HG02678 (cell line): Measurements from ENCODE around the gene RPL38.

ENCODE experiments used
- ATAC-seq: cut with Tn5 transposase; IDR thresholded peaks from one replicate; pipeline ENCODE4 v1.9.1; 2021; ENCODE audit warnings: mild to moderate bottlenecking, moderate library complexity; ENCODE audit not compliant: unreplicated experiment

RPL38 gene

GRCh38 chr17:74224959-74225725, 21.7 kb downstream of the RPL38 start:
- ATAC-seq = no peak

GRCh38 chr17:74226252-74226651, 22.8 kb downstream of the RPL38 start:
- no peak for ATAC-seq

- ATAC-seq = no peak
Measured at GRCh38 chr17:74227271-74228080, 24.0 kb downstream of the RPL38 start.

- no peak for ATAC-seq
Measured at GRCh38 chr17:74228306-74228978, 25.0 kb downstream of the RPL38 start.

GRCh38 chr17:74230896-74231295, 27.4 kb downstream of the RPL38 start:
- ATAC-seq = no peak

GRCh38 chr17:74231928-74232907, 28.7 kb downstream of the RPL38 start:
- no peak for ATAC-seq

- no peak for ATAC-seq
Measured at GRCh38 chr17:74233937-74234336, 30.5 kb downstream of the RPL38 start.

GRCh38 chr17:74234486-74234885, 31.0 kb downstream of the RPL38 start:
- no peak for ATAC-seq

- no peak for ATAC-seq
Measured at GRCh38 chr17:74235040-74235581, 31.6 kb downstream of the RPL38 start.

GRCh38 chr17:74235911-74236371, 32.5 kb downstream of the RPL38 start:
- no peak for ATAC-seq

- ATAC-seq = no peak
Measured at GRCh38 chr17:74237321-74237720, 33.8 kb downstream of the RPL38 start.

- ATAC-seq = no peak
Measured at GRCh38 chr17:74239172-74239571, 35.7 kb downstream of the RPL38 start.

GRCh38 chr17:74240618-74241205, 37.2 kb downstream of the RPL38 start:
- no peak for ATAC-seq

GRCh38 chr17:74241431-74241830, 38.0 kb downstream of the RPL38 start:
- ATAC-seq = no peak

GRCh38 chr17:74241847-74242246, 38.4 kb downstream of the RPL38 start:
- no peak for ATAC-seq

- ATAC-seq = no peak
Measured at GRCh38 chr17:74243013-74243755, 39.7 kb downstream of the RPL38 start.

GRCh38 chr17:74244128-74244527, 40.6 kb downstream of the RPL38 start:
- ATAC-seq = no peak

- no peak for ATAC-seq
Measured at GRCh38 chr17:74244548-74244947, 41.1 kb downstream of the RPL38 start.
